Hypothalamus (tissue), 51 donors: ENCODE results near the gene TEN1.
"Not testable (repeated sequence)": the region's sequence is repeated elsewhere in the genome, so short reads cannot be mapped to it uniquely, and the experiment has no call there.

ENCODE experiments used
- DNase-seq, 51 donors: peaks; one replicate each; lab custom pipeline; 2025; lab: John Stamatoyannopoulos, UW

TEN1 gene, protein sequence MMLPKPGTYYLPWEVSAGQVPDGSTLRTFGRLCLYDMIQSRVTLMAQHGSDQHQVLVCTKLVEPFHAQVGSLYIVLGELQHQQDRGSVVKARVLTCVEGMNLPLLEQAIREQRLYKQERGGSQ

GRCh38 chr17:75978938-75979704 lies at the start of gene TEN1, which contains the start of gene ACOX1:
TSS of gene TEN1 (plus strand) at chr17:75979240. CDS start at chr17:75986193, 6,953 bp downstream.
TSS of gene ACOX1 (minus strand) at chr17:75979166. CDS start at chr17:75979073, 93 bp downstream.
- DNase-seq = peak; percentile 82 to 99 (median 96)

DNA sequence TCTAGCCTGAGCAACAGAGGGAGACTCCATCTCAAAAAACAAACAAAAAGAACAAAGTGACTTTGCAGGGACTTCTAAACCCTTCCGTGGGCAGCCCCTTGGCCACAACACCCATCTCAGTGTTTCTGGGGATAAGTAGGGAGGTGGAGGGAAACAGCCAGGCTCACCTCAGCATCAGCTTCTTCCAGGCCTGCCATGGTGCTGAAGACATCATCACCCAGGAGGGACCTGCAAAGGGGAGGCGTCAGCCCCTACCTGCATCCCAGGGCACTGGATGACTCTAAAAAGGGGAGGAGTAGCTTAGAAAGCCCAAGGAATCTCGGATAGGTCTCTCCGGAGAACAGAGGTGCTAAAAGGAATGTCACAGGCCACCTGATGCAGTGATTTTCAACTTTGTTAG lies 48.0 kb upstream of the TEN1 start:
- DNase-seq = no peak

GRCh38 chr17:75932852-75933251 lies 46.2 kb upstream of the TEN1 start:
- DNase-seq = no peak

DNA sequence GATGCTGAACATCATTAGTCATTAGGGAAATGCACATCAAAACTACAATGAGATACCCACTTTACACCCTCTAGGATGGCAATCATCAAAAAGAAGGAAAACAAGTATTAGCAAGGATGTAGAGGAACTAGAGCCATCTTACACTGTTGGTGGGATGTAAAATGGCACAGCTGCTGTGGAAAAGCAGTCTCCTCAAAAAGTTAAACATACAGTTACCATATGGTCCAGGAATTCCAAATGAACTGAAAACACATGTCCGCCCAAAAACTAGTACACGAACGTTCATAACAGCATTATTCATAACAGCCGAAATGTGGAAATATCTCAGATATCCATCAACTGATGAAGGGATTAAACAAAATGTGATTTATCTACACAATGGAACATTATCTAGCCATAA lies 45.2 kb upstream of the TEN1 start:
- DNase-seq = no peak

- DNase-seq = no peak
These were observed 41.4 kb upstream of the TEN1 start for GRCh38 chr17:75937652-75938051.

- peak; percentile 31 to 98 (median 93) for DNase-seq
These were observed 38.2 kb upstream of the TEN1 start, which contains the start of gene FBF1 for GRCh38 chr17:75940727-75941441. TSS of gene FBF1 (minus strand) at chr17:75941042. CDS start at chr17:75938149, 2,893 bp downstream.

DNA sequence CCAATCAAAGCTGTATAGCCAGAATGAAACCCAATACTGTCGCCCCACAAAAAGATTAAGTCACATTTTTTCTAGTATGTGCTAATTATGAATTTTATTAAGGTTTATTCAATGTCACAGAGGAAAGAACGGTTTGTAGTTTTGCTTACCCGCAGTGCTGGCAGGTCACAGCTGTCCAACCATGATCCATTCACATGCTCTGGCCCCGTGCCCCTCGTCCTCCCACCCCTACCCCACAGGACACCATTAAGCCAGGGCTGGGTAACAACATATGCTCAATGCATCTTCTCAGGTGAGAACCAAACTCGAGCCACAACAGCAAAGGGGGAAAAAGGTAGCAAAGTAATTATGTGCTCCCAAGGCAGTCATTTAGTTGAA lies 37.6 kb upstream of the TEN1 start:
- DNase-seq = no peak

GRCh38 chr17:75942473-75942872 lies 36.6 kb upstream of the TEN1 start:
- no peak for DNase-seq

DNA sequence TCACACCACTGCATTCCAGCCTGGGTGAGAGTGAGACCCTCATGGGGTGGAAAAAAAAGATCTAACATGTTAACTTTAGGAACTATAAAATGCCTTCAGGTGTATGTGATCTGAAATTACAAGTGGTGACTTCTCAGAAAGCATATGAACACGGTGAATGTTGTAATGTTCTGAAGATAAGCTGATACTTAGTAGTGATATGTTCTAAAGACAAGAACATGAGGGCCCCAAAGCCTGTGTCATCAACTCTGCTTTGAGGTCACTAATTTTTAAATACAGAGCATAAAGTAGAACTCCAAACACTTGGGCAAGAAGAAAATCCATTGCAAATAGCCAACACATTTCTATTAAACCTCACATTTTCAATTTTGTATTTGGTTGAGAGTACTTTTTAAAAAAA lies 35.5 kb upstream of the TEN1 start:
- no peak for DNase-seq

- no peak for DNase-seq
These were observed 33.8 kb upstream of the TEN1 start for GRCh38 chr17:75945211-75945610.

DNA sequence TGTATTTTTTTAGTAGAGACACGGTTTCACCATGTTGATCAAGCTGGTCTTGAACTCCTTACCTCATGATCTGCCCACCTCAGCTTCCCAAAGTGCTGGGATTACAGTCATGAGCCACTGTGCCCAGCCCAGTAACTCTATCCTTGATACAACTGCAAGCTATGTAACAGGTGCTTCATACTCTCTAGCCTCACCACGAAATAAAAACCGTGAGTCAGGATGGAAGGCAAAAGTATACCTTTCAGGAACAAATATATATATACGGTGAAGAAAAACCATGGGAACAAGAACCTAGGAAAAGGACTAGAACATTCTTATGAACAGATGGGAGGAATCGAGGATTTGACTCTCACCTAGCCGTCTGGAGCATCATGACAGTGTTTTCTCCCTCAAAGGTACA lies 28.6 kb upstream of the TEN1 start:
- no peak for DNase-seq

DNA sequence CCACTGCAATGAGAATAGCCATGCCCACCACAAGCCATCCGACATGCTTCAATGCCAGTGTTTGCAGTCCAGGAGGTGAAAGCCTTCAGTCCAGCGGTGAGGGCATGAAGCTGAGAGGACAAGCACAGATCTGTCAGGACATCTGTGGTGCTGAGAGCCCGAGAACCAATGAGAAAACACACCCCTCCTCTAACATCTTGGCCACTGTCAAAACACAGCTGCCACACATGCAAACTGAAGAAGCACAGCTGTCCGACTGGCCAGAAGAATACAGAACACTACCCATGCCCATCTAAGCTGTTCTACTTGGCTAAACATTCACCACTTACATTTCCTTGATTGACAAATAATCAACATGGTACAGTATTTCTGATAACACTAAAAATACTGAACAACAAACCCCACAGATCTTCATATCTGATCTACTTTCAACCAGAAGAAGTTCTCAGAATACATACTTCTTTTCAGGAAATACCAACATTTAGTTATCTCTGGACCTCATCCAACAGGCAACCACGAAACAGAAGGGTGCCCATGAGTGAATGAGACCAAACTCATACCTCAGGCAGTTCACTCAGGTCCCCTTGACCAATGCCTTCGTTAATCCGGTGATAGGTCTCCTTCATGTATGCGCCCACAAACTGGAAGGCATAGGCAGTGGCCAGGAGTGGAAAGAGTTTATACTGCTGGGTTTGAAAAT lies 28.0 kb upstream of the TEN1 start:
- peak in 4 of 51 donors; percentile 1 to 22 (median 7) for DNase-seq

DNA sequence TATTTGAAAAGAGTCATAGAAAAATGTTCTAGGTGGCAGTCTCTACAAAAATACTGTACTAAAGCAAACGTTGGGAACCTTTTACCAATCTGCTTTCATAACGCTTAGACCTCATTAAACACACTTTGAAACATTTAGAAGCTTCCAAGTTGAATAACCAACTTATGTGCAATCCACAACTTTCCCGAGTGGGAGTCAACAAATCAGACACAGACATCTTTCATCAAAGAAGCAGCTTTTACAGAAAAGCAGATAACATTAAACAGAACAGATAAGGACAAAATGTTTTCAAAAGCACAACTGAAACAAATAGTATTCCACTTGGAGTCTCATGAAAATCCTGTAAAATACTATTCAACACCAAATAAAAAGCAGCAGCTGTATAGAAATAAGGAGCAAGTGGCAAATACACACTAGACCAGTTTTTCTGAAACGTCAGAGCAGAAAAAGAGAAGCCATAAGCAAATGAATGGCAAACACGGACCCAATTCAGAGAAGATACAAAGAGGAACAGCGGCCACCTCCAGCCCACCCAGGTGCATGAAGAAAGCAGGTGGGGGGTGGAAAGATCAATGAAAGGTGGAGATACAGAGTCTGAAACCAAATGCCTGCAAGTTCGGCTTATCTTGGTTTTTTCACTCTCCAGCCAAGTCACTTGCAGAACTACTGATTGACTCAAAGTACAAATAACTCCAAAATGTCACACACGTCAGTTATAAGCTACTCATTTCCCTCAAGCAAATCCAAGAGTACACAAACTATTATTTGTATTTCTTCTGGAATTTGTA lies 19.8 kb upstream of the TEN1 start:
- DNase-seq = no peak

DNA sequence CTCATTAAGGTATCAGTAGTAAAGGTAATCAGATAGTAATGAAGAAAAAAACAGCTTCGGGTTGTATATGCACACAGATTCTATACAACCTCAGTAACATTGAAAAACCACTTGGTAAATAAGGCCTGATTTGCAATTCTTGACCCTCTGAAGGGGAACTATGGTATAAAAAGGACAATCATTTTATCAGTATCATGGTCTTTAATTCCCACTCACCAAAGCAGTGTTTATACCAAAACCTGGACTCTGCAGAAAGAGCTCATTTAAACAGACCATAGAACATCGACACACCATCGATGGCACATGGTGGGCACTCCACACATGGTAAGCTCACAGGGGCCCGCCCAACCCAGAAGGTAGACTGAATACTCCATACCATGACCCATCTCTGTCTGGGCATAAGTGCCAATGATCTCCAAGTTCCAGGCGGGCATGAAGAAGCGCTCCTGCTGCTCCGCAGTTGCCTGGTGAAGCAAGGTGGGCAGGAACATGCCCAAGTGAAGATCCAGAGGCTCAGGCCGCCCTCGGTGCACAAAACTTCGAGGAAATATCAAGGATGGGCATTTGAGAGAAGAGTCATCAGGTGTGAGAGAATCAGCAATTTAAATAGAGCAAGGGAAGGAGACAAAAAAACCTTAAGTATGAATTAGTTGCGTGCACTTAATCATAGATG lies 19.1 kb upstream of the TEN1 start:
- DNase-seq = no peak

- no peak for DNase-seq
These were observed 13.6 kb upstream of the TEN1 start for GRCh38 chr17:75965468-75965867.

DNA sequence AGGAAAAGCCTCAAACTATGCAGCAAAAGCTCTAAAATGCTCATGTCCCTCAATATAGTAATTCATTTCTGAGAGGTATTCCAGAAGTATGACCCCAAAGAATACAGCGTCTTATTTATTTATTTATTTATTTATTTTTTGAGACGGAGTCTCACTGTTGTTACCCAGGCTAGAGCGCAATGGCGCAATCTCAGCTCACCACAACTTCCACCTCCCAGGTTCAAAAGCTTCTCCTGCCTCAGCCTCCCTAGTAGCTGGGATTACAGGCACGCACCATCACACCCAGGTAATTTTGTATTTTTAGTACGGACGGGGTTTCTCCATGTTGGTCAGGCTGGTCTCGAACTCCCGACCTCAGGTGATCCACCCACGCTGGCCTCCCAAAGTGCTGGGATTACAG lies 10.0 kb upstream of the TEN1 start:
- DNase-seq = not testable (repeated sequence)

DNA sequence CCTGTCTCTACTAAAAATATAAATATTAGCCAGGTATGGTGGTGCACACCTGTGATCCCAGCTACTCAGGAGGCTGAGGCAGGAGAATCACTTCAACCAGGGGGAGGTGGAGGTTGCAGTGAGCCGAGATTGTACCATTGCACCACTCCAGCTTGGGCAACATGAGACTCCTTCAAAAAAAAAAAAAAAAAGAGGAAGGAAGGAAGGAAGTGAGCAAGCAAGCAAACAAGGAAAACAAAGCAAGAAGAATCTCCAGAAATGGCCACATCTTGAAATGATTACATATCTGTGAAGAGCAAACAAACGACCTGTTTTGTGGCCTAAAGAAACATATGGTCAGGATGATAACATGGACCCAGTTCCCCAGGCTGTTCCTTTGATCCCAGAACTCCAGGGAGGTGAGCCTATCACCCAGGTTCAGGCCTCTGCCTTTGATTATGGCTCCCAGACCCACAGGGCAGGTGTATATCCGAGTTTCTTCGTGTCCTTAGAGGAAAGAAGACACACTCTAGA lies 9.0 kb upstream of the TEN1 start:
- no peak for DNase-seq

GRCh38 chr17:75970626-75971025 lies 8.4 kb upstream of the TEN1 start:
- no peak for DNase-seq

DNA sequence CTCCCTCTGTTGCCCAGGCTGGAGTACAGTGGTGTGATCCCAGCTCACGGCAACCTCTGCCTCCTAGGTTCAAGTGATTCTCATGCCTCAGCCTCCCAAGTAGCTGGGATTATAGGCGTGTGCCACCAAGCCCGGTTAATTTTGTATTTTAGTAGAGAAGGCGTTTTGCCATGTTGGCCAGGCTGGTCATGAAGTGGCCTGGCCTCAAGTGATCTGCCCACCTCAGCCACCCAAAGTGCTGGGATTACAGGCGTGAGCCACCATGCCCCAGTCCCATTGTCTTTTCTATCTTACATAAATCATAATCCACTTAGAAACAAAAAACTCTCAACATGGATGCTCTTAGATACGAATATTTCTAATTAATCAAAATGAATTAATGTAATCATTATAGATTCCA lies 3.9 kb upstream of the TEN1 start:
- not testable (repeated sequence) for DNase-seq
